GM12878 (cell line): ENCODE results near the gene TRAF2. TPM values are rescaled to one million over a fixed set of nuclear protein-coding genes. Genes with fewer than 3 reads are reported as not detected.

Source experiments
- BACH1 ChIP-seq: fragments of 450-650 bp; IDR thresholded peaks from 2 replicates; pipeline ENCODE4 v1.6.1; 2017; ENCODE audit warnings: mild to moderate bottlenecking, borderline replicate concordance
- CBX3 ChIP-seq: fragments of 200-600 bp; sonication (generic); IDR thresholded peaks from 2 replicates; pipeline ENCODE4 v1.6.1; 2016; ENCODE audit warnings: low read depth, borderline replicate concordance
- HDAC2 ChIP-seq: fragments of 200-600 bp; sonication (generic); IDR thresholded peaks from 2 replicates; pipeline ENCODE4 v1.6.1; 2017
- MXI1 ChIP-seq: fragments of 150-350 bp; IDR thresholded peaks from 2 replicates; pipeline ENCODE4 v1.6.1; 2011; ENCODE audit warnings: low read depth, mild to moderate bottlenecking, inconsistent platforms, low read length, improper control_type of control experiment
- YBX1 ChIP-seq: fragments of 450-650 bp; IDR thresholded peaks from 2 replicates; pipeline ENCODE4 v1.6.1; 2016; ENCODE audit warnings: antibody characterized with exemption
- polyA plus RNA-seq, 11 experiments: library from polyadenylated mRNA; depleted of rRNA in 4 of 11; unstranded in 6 of 11; stranded (reverse) in 5 of 11; fragments of >200 nt; fragmentation: Nextera tagmentation in 4 of 11; fragmentation: Illumina TruSeq in 1 of 11; extraction: Ambion mirVana in 4 of 11; extraction: Trizol in 1 of 11; gene quantifications; 1 replicate in 1 of 11; 2 replicates in 10 of 11; pipeline versions ENCODE4 v1.2.1 to v1.2.3, GENCODE V29; 2011 to 2016; ENCODE audit warnings: inconsistent platforms in 2 of 11, missing spikeins in 2 of 11, low read depth in 1 of 11
- total RNA-seq, 4 experiments: library from RNA; depleted of rRNA in 3 of 4; stranded (reverse); fragments of >200 nt in 3 of 4; fragmentation: Illumina TruSeq in 1 of 4; extraction: Trizol in 1 of 4; gene quantifications; 2 replicates each; pipeline versions ENCODE4 v1.2.1 to v1.2.3, GENCODE V29; 2013 to 2021
- TF ChIP-seq, protein P1 (sequence below): fragments of 450-650 bp; IDR thresholded peaks from 2 replicates; pipeline ENCODE4 v1.6.1; 2017; ENCODE audit warnings: mild to moderate bottlenecking, moderate library complexity
- TF ChIP-seq, protein P2 (sequence below): fragments of 450-650 bp; IDR thresholded peaks from 2 replicates; pipeline ENCODE4 v1.6.1; 2016; ENCODE audit warnings: mild to moderate bottlenecking
- TF ChIP-seq, protein P3 (sequence below): IDR thresholded peaks from 2 replicates; pipeline ENCODE4 v1.6.1; 2012; ENCODE audit warnings: low read length, inconsistent platforms

Gene TRAF2
- total and polyA plus RNA-seq, 10 of the 15 experiments (the other 5 are each of a cell fraction or from before 2014, with no cell fraction given) = 0.34 to 39.5 (median 18.7) TPM

DNA sequence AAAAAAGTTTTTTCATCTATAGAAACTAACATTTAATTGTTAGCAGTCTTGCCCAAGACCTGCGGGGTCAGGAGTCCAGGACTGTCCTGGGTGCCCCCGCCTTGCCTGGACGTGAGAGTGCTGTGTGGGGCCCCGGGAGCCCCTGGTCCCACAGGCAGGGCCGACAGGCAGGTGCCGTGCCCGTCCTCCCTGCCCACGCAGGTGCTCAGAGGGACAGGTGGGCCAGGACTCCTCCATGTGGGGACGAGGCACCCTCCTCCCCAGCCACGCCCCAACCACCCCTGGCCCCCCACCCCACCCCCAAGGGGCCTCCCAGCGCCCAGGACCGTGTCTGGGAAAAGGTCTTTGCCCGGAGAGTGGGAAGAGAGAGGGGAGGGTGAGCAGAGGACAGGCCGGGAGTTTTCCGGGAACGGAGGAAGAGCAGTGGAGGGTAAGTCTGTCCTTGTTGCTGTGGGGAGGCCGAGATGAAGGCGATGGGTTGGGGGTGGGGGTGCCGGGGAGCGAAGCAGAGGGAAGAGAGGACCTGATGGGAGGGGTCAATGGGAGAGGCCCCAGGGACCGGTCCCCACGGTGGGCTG is 63.0 kb downstream of the TRAF2 start (continued):
- TF ChIP-seq, protein P1, sequence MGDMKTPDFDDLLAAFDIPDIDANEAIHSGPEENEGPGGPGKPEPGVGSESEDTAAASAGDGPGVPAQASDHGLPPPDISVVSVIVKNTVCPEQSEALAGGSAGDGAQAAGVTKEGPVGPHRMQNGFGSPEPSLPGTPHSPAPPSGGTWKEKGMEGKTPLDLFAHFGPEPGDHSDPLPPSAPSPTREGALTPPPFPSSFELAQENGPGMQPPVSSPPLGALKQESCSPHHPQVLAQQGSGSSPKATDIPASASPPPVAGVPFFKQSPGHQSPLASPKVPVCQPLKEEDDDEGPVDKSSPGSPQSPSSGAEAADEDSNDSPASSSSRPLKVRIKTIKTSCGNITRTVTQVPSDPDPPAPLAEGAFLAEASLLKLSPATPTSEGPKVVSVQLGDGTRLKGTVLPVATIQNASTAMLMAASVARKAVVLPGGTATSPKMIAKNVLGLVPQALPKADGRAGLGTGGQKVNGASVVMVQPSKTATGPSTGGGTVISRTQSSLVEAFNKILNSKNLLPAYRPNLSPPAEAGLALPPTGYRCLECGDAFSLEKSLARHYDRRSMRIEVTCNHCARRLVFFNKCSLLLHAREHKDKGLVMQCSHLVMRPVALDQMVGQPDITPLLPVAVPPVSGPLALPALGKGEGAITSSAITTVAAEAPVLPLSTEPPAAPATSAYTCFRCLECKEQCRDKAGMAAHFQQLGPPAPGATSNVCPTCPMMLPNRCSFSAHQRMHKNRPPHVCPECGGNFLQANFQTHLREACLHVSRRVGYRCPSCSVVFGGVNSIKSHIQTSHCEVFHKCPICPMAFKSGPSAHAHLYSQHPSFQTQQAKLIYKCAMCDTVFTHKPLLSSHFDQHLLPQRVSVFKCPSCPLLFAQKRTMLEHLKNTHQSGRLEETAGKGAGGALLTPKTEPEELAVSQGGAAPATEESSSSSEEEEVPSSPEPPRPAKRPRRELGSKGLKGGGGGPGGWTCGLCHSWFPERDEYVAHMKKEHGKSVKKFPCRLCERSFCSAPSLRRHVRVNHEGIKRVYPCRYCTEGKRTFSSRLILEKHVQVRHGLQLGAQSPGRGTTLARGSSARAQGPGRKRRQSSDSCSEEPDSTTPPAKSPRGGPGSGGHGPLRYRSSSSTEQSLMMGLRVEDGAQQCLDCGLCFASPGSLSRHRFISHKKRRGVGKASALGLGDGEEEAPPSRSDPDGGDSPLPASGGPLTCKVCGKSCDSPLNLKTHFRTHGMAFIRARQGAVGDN = no peak
- no peak for TF ChIP-seq CBX3
- no peak for TF ChIP-seq YBX1
- no peak for TF ChIP-seq HDAC2
- TF ChIP-seq, protein P2, sequence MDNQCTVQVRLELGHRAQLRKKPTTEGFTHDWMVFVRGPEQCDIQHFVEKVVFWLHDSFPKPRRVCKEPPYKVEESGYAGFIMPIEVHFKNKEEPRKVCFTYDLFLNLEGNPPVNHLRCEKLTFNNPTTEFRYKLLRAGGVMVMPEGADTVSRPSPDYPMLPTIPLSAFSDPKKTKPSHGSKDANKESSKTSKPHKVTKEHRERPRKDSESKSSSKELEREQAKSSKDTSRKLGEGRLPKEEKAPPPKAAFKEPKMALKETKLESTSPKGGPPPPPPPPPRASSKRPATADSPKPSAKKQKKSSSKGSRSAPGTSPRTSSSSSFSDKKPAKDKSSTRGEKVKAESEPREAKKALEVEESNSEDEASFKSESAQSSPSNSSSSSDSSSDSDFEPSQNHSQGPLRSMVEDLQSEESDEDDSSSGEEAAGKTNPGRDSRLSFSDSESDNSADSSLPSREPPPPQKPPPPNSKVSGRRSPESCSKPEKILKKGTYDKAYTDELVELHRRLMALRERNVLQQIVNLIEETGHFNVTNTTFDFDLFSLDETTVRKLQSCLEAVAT = no peak
- TF ChIP-seq BACH1 = no peak
- no peak for TF ChIP-seq MXI1
- TF ChIP-seq, protein P3, sequence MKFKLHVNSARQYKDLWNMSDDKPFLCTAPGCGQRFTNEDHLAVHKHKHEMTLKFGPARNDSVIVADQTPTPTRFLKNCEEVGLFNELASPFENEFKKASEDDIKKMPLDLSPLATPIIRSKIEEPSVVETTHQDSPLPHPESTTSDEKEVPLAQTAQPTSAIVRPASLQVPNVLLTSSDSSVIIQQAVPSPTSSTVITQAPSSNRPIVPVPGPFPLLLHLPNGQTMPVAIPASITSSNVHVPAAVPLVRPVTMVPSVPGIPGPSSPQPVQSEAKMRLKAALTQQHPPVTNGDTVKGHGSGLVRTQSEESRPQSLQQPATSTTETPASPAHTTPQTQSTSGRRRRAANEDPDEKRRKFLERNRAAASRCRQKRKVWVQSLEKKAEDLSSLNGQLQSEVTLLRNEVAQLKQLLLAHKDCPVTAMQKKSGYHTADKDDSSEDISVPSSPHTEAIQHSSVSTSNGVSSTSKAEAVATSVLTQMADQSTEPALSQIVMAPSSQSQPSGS = no peak
